Erythroblast (primary cell): ENCODE data around the gene ADAT3.

Experiments
- GATA1 ChIP-seq: IDR thresholded peaks from 2 replicates; pipeline ENCODE4 v1.6.1; 2011; ENCODE audit warnings: low read depth, mild to moderate bottlenecking, control low read depth, low read length, moderate library complexity
- POLR2A ChIP-seq: IDR thresholded peaks from 2 replicates; pipeline ENCODE4 v1.6.1; 2011; ENCODE audit warnings: mild to moderate bottlenecking, low read length

DNA sequence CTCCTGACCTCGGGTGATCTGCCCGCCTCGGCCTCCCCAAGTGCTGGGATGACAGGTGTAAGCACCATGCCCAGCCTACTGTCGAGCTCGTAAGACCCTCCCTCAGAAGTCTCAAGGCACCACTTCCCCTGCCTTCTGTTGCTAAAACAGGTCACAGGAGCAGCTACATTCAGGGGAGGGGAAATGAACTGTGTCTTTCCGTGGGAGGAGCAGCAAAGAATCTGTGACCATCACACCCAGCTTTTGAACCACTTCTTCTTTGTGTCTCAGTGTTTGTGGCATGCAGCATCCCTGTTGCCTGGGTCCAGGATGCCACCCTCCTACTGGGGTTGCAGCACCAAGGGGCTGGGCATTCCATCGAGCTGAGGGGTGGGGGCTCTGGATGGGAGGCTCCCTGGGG, 28.0 kb downstream of the ADAT3 start:
- no peak for TF ChIP-seq POLR2A
- no peak for TF ChIP-seq GATA1
